Colonic mucosa (tissue), 4 donors: ENCODE results near the gene CLSTN1. TPM values are rescaled to one million over a fixed set of nuclear protein-coding genes. Genes with fewer than 3 reads are reported as not detected.

Experiments used
- DNase-seq: peaks from one replicate; pipeline ENCODE4 v3.0.0-alpha.2; 2020
- H3K27ac ChIP-seq: fragments of 200-600 bp; one replicate; pipeline ENCODE4 v1.8.0; 2021
- H3K27me3 ChIP-seq: fragments of 200-600 bp; one replicate; pipeline ENCODE4 v1.8.0; 2021
- H3K36me3 ChIP-seq: fragments of 200-600 bp; one replicate; pipeline ENCODE4 v1.8.0; 2021
- H3K4me1 ChIP-seq: fragments of 200-600 bp; one replicate; pipeline ENCODE4 v1.8.0; 2021; ENCODE audit warnings: mild to moderate bottlenecking
- H3K4me3 ChIP-seq: fragments of 200-600 bp; one replicate; pipeline ENCODE4 v1.8.0; 2021
- H3K9ac ChIP-seq, 2 donors: one replicate each; pipeline ENCODE4 v1.7.0; 2013; ENCODE audit warnings: control low read depth in 2 of 2, low read depth in 2 of 2, low read length in 2 of 2
- H3K9me3 ChIP-seq: fragments of 200-600 bp; one replicate; pipeline ENCODE4 v1.8.0; 2021
- intact Hi-C: fragments of 100-400 bp; cut with DNase I; formaldehyde crosslinking; loops from one replicate; pipeline ENCODE4 v1.14.1; 2022
- total RNA-seq, 2 donors: library from RNA; stranded (reverse); fragmentation: NEBNext Ultra II Directional in 1 of 2; extraction: Animal tissue kit (Norgen Biotek cat#: 25700) in 1 of 2; gene quantifications; one replicate each; pipeline ENCODE4 v1.2.1, GENCODE V29; 2021
- TF ChIP-seq, protein P1 (sequence below): fragments of 200-600 bp; IDR thresholded peaks from one replicate; pipeline ENCODE4 v1.8.0; 2022; ENCODE audit warnings: antibody characterized with exemption, mild to moderate bottlenecking
- donor health status: healthy.
- donor health status: DM: no; HTN: no; CAD: no.
- donor health status: DM: no; HTN: no; CAD: no.

The CLSTN1 gene
- total RNA-seq, 2 donors from 2014 or later = 215 to 226 TPM

DNA sequence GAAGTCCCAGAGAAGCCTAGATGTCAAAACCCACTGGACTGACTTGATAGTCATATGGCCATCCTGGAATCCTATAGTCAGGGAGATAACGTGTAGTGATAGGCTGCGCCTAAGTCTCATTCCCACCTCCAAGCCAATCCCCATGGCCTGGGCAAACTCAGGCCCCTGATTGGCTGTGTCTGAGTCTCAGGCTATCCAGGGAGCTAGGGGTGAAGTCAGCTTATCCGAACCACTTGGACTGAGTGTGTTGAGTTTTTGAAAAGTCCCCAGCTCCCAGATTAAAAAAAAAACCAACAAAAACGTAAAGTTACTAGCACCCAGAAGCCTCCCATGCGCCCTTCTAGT lies 120.6 kb downstream of the CLSTN1 start:
- intact Hi-C loops = no loop called here
- no peaks in the 10 kb centered on the region for H3K36me3 ChIP-seq
- H3K4me1 ChIP-seq = no peaks in the 10 kb centered on the region
- H3K27me3 ChIP-seq = no peaks in the 10 kb centered on the region
- TF ChIP-seq, protein P1, sequence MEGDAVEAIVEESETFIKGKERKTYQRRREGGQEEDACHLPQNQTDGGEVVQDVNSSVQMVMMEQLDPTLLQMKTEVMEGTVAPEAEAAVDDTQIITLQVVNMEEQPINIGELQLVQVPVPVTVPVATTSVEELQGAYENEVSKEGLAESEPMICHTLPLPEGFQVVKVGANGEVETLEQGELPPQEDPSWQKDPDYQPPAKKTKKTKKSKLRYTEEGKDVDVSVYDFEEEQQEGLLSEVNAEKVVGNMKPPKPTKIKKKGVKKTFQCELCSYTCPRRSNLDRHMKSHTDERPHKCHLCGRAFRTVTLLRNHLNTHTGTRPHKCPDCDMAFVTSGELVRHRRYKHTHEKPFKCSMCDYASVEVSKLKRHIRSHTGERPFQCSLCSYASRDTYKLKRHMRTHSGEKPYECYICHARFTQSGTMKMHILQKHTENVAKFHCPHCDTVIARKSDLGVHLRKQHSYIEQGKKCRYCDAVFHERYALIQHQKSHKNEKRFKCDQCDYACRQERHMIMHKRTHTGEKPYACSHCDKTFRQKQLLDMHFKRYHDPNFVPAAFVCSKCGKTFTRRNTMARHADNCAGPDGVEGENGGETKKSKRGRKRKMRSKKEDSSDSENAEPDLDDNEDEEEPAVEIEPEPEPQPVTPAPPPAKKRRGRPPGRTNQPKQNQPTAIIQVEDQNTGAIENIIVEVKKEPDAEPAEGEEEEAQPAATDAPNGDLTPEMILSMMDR = no peak
- no peak overlapping the region for H3K27ac ChIP-seq
- H3K9ac ChIP-seq = no peak overlapping the region
- no peaks in the 10 kb centered on the region for H3K9me3 ChIP-seq
- no peak overlapping the region for H3K4me3 ChIP-seq
- no peak for DNase-seq

DNA sequence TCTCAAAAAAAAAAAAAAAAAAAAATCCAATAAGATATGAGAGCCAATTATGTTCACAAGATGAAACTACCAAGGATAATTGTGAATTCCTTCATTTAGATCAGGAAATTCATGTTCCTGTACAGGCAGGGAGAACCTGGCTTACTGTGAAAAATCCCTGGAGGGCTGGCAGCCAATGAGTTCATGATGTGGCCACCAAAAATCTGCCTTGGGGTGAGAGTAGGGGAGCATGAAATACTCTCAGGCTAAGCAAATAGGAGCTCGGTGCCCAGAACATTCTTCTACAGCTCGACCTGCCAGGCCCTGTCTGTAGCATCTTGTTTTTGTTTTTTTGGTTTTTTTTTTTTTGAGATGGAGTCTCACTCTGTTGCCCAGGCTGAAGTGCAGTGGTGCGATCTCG lies 122.1 kb downstream of the CLSTN1 start:
- H3K27me3 ChIP-seq = no peaks in the 10 kb centered on the region
- H3K9me3 ChIP-seq = no peaks in the 10 kb centered on the region
- intact Hi-C loops = no loop called here
- H3K4me1 ChIP-seq = no peaks in the 10 kb centered on the region
- no peak overlapping the region for H3K9ac ChIP-seq
- H3K27ac ChIP-seq = no peak overlapping the region
- no peak overlapping the region for H3K4me3 ChIP-seq
- DNase-seq = no peak
- TF ChIP-seq, protein P1 = no peak
- H3K36me3 ChIP-seq = no peaks in the 10 kb centered on the region

DNA sequence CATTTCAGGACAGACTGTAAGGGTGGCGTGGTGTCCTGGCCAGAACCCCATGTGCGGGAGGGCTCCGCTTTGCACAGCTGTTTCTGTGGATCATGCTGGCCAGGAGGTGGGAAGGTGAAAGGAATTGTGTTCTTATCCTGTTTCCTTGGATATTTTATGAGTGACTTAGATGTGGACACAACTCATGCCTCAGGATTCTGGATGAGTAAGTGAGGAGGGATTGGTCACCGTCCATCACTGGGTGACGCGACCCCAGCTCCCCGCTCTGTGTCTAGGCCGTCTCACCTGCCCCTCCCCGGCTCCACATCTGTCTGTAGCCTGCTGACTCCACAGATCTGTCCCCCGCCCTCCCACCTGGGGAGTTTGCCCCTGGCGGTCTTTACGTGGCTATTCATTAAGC lies 123.4 kb downstream of the CLSTN1 start:
- Histone ChIP-seq H3K9me3 (no peaks in the 10 kb centered on the region), H3K4me3 (no peak overlapping the region), H3K4me1 (no peaks in the 10 kb centered on the region), H3K27me3 (no peaks in the 10 kb centered on the region), H3K9ac (no peak overlapping the region), H3K36me3 (no peaks in the 10 kb centered on the region), H3K27ac (no peak overlapping the region)
- TF ChIP-seq, protein P1 = no peak
- intact Hi-C loops = no loop called here
- no peak for DNase-seq

DNA sequence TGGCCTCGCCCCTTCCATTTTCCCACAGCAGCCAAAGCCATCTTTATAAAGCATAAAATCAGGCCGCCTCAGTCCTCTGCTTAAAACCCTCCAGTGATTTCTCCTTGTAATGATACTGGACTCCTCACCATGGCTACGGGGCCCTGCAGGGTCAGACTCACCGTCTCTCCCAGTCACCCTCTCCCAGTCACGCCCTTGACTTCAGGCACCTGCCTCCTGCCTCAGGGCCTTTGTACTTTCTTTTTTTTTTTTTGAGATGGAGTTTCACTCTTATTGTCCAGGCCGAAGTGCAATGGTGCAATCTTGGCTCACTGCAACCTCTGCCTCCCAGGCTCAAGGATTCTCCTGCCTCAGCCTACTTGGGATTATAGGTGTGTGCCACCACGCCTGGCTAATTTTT lies 124.4 kb downstream of the CLSTN1 start:
- Histone ChIP-seq H3K4me3 (no peak overlapping the region), H3K9ac (no peak overlapping the region), H3K27me3 (no peaks in the 10 kb centered on the region), H3K36me3 (no peaks in the 10 kb centered on the region), H3K4me1 (no peaks in the 10 kb centered on the region), H3K9me3 (no peaks in the 10 kb centered on the region), H3K27ac (no peak overlapping the region)
- TF ChIP-seq, protein P1 = no peak
- intact Hi-C loops = no loop called here
- DNase-seq = no peak

DNA sequence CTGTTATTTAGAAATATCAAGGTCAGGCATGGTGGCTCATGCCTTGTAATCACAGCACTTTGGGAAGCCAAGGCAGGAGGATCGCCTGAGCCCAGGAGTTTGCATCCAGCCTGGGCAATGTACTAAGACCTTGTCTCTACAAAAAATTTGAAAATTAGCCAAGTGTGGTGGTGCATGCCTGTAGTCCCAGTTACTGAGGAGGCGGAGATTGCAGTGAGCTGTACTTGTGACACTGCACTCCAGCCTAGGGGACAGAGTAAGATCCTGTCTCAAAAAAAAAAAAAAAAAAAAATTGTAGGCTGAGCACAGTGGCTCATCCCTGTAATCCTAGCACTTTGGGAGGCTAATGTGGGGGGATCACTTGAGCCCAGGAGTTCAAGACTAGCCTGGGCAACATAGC lies 127.0 kb downstream of the CLSTN1 start:
- Histone ChIP-seq H3K4me1 (no peaks in the 10 kb centered on the region), H3K4me3 (no peak overlapping the region), H3K27me3 (no peaks in the 10 kb centered on the region), H3K36me3 (no peaks in the 10 kb centered on the region), H3K9ac (no peak overlapping the region), H3K27ac (no peak overlapping the region), H3K9me3 (no peaks in the 10 kb centered on the region)
- no peak for DNase-seq
- intact Hi-C loops = no loop called here
- TF ChIP-seq, protein P1 = no peak

DNA sequence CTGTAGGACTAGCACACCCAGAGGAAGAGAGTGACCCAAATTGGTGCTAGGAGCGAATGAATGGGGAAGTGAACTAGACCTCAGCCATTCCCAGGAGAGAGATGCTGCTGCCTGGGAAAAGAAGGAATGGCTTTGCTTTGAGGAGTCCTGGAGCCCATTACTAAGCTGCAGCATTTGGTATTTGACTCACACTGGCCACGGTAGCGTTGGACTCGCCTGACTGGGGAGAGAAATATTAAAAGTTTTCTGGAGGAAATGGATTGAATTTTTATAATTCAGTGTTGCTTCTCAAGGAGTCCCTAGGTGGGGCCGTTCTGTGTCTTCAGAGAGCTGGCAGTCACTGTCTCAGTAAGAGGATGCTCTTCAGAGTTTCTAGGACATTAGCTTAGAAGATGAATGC lies 132.1 kb downstream of the CLSTN1 start:
- intact Hi-C loops = no loop called here
- DNase-seq = no peak

More for the DNA sequence above, 132.1 kb downstream of the CLSTN1 start:
- Histone ChIP-seq H3K9me3 (no peaks in the 10 kb centered on the region), H3K9ac (no peak overlapping the region), H3K36me3 (no peaks in the 10 kb centered on the region), H3K27me3 (peaks cover 11% of the 10 kb centered on the region), H3K4me3 (no peak overlapping the region), H3K27ac (no peak overlapping the region), H3K4me1 (peaks cover 15% of the 10 kb centered on the region)
- TF ChIP-seq, protein P1 = no peak
